Stimulated activated CD8-positive, alpha-beta memory T cell treated with anti-CD3 and anti-CD28 coated beads, Interleukin-15, amount 100 ng/mL, for 48 hours (primary cell): ENCODE results near the gene PEAK3.
A peak's percentile ranks its signal among the peaks of the same experiment; 100 is the strongest.

Experiments
- DNase-seq, 2 donors: peaks; one replicate each; pipeline ENCODE4 v3.0.0-alpha.2; 2020; ENCODE audit warnings: low read depth in 2 of 2

The PEAK3 gene

GRCh38 chr19:2271234-2272103 lies 10.5 kb downstream of the PEAK3 start:
- DNase-seq: no peak

DNA sequence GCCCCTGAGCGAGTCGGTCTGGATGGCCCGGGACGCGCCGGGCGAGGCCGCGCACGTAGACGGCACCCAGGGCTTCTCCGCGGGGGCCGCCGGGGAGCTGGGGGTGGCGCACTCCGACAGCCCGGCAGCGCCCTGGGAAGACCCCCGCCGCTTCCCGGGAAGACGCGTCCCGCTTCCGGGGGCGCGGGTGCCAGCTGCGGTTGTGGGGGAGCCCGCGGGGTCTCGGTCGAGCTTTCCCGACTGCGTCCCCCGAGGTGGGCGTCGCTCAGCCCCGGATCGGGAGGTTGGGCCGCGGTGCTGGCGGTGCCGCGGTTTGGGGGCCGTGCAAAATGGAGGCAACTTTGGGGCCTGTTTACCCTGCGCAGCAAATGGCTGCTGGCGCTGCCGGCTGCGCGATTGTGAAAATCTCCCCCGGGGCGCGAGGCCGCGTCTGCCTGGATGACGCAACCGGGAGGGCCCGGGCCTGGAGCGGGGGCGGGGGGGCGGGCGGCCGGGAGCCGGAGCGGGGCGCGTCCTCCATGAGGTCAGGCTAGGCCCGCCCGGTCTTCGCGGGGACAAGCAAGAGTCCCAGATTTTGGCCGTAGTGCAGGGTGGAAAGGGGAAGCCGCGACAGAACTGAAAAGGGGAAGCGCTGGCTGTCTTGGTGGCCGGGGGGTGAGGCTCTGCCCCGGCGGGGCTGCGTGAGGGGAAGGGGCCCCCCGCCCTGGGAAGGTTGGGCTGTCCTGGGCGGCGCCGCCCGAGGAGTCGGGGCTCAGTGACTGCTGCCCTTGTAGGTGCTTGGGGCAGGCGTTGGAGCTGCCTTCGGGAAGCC lies 11.3 kb downstream of the PEAK3 start:
- DNase-seq: peak; percentile 70 to 71

GRCh38 chr19:2270157-2270422 lies 11.9 kb downstream of the PEAK3 start:
- no peak for DNase-seq

DNA sequence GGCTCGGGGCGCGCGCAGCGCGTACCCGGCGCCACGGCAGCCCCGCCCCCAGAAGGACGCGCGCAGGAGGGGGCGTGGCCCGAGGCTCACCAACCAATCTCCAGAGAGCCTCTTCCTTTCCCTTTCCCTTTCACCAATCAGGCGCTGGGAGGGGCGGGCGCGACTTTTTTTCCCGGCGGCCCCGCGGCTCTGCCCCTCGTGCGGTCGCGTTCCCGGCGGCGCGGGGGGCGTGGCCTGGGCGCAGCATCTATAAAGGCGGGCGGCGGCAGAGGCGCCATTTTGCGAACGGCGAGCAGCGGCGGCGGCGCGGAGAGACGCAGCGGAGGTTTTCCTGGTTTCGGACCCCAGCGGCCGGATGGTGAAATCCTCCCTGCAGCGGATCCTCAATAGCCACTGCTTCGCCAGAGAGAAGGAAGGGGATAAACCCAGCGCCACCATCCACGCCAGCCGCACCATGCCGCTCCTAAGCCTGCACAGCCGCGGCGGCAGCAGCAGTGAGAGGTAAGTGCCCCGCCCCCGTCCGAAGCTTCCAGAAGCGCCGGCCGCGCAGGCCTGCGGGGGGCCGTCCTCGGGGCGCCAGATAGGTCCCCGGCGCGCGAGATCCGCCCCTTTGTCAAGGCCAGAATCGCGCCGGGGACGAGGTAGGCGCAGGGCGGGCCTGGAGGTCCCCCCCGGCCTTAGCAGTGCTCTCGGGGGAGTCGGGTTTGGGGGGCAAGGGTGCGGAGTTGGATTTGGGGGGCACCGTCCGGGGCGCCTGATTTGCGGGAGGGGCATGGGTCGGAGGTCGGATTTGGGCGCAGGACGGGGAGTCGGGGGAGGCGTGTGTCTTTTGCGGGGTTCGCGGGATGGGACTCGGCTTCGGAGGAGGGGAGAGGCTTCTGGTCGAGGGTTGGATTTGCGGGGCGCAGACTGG lies 12.5 kb downstream of the PEAK3 start:
- DNase-seq: peak; percentile 98

GRCh38 chr19:2268861-2269243 lies 13.1 kb downstream of the PEAK3 start:
- DNase-seq: no peak

GRCh38 chr19:2268480-2268830 lies 13.5 kb downstream of the PEAK3 start:
- no peak for DNase-seq

- DNase-seq: no peak
Measured at GRCh38 chr19:2266183-2266993, 15.6 kb downstream of the PEAK3 start.

- no peak for DNase-seq
Measured at GRCh38 chr19:2261438-2262172, 20.4 kb downstream of the PEAK3 start.

GRCh38 chr19:2260341-2260805 lies 21.6 kb downstream of the PEAK3 start:
- no peak for DNase-seq

- no peak for DNase-seq
Measured at GRCh38 chr19:2259336-2259735, 22.6 kb downstream of the PEAK3 start.

DNA sequence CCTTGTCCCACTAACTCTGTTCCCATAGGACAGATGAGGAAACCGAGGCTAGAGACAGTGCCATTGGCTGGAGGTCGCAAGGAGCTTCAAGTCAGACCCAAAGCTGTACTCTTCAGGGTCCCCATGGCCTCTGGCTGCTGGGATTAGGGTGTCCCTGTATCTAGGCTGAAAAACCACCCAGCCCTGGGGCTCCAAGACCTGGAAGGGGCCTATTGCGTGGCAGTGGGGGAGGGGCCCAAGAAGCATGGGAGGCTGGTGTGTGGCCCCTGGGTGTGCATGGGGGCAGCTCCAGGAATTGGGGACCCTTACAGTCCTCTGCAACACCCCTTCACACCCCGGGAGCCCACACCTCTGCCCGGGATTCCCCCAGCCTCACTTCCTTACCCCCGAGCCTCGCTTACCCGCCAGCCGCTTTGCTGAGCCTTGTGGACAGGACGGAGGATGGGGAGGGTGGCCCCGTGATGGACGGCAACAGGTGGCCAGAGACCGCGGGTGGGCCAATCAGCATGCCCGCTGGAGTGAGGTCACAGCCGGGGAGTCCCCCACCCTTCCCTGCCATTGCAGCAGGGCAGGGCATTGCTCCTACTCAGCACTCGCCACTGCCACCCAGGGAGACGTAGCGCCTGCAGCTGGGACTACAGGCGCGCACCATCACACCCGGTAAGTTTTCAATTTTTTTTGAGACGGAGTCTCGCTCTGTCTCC lies 25.8 kb downstream of the PEAK3 start, which contains the start of gene JSRP1:
Gene JSRP1 (minus strand): TSS at position 436 of the 704 bp plus-strand sequence. CDS start 1,103 bp downstream, outside the sequence.
- no peak for DNase-seq

DNA sequence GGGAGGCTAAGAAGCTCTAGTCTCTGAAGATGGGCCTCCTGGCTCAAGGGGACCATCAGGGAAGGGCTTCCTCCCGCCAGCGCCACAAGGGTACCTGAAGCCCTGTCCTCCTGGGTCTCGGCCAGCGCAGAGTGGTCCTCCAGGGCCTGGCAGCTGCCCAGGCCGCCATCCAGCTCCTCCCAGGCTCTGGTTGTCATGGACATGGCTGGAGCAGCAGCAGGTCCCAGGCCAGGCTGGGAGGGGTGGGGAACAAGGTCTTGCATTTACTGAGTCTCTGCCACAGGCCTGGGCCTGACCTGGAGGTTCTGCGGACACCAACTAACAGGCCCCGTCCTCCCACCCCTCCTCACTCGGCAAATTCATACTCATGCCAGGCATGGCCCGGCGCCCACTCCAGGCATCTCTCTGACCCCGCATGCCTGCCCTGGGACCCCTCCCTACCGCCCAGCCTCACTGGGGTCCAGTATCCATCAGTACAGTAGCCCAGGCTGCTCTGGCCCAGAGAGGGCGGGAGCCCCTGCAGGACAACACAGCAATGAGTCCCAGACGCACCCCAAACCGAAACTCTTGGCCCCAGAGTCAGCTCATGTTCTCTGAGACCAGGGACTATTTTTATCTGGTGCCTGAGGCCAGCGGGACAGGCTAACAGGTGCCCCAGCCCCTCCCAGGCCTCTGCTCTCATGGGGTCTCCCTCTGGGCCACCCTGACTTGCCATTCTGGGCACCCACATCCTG lies 26.7 kb downstream of the PEAK3 start:
- DNase-seq: no peak

DNA sequence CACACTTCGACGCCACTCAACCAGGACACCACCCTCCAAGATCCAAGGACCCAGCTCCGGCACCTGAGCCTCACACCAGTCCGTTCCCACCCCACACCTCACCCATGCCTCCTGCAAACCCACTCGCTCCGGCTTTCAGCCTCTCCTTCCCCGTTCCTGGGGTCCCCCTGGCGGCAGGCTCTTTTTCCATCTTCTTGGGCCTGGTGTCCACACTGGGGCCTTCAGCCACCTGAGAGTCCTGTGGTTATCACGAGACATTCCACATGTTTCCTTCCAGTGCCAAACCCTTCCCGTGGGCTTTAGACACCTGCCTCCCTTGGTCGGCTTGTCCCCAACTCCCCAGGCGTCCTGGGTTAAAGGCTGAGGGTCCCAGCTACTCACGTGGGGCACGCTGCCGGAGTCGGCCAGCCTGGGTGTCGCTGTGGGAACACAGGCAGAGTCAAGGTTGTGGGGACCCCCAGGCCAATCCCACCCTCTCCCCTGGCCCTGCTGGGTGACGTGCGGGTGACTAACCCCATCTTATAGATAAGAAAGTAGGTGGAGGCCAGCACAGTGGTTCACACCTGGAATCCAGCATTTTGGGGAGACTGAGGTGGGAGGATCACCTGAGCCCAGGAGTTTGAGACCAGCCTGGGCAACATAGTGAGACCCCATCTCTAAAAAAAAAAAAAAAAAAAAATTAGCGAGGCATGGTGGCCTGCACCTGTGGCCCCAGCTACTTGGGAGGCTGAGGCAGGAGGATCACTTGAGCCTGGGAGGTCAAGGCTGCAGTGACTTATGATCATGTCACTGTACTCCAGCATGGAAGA lies 27.7 kb downstream of the PEAK3 start:
- no peak for DNase-seq

DNA sequence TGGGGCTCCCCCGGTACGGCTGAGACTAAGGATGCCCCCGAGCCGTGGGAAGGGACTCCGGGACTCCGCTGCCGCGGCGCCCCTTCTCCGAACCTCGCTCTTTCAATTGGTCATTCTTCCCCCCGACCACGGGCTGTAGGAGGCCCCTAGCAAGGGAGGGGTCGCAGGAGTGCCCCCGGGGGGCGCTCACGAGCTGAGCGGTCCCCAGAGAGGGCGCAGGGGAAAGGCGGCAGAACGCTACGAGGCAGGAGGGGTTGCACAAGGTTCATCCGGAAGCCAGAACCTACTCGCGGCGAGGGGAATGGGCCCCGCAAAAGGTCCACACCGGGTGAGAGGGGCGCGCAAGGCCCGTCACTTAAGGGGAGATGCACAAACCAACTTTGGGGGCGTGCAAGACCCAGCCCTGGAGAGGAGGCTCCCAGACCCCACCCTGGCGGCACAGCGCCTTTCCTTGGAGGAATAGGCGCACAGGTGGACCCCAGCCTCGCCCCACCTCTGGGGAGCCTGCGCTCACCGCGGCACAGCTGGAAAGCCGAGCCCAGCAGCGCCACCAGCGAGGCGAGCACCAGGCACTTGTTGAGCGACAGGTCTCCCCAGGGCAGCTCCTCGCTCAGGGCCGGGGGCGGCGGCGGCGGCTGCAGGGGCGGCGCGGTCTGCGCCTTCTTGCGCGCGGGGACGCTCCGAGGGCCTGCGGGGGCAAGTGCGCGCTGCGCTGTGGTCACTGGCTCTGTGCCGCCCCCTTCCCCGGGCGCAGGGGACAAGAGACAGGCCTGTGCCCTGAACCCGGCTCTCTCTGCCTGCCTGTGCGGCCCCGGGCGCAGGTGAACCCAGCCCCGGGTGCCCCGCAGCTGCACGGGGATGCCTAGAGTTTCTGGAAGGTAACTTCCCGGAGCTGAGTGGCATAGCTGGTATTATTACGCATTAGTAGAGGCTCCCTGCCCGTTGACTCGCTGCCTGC lies 28.6 kb downstream of the PEAK3 start:
- no peak for DNase-seq

DNA sequence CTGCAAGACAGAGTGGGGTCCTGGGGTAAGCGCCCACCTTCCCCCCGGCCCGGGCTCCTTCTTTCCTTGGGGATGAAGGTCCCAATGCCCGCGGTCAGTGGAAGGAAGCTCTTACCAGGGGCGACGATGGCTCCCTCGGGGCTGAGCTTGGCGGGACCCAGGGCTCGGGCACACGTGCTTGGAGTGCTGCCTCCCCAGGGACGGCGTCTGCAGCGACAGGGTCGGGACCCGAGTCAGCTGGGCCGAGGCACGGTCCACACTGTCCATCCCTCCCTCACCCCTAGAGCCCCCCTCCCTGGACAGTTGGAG lies 29.2 kb downstream of the PEAK3 start:
- no peak for DNase-seq

- no peak for DNase-seq
Measured at GRCh38 chr19:2252055-2252796, 29.7 kb downstream of the PEAK3 start.
